Neural crest cell (in vitro differentiated cells): Measurements from ENCODE around the gene FREY1. TPM values are rescaled to one million over a fixed set of nuclear protein-coding genes. Genes with fewer than 3 reads are reported as not detected.

Experiments
- DNase-seq: peaks from one replicate; pipeline ENCODE4 v3.0.0; 2021; ENCODE audit warnings: low read depth, mixed read lengths, low spot score
- H3K27ac Mint-ChIP-seq: one replicate; pipeline ENCODE4 v1.8.0; 2021; ENCODE audit warnings: mild to moderate bottlenecking, mixed read lengths; ENCODE audit not compliant: unreplicated experiment
- H3K27me3 Mint-ChIP-seq: 2 replicates; pipeline ENCODE4 v1.8.0; 2021; ENCODE audit warnings: low read depth, mild to moderate bottlenecking, mixed read lengths
- H3K36me3 Mint-ChIP-seq: 2 replicates; pipeline ENCODE4 v1.8.0; 2021; ENCODE audit warnings: low read depth, mild to moderate bottlenecking, mixed read lengths
- H3K4me1 Mint-ChIP-seq: 2 replicates; pipeline ENCODE4 v1.8.0; 2021; ENCODE audit warnings: mixed read lengths
- H3K4me3 Mint-ChIP-seq: one replicate; pipeline ENCODE4 v1.8.0; 2021; ENCODE audit warnings: mild to moderate bottlenecking, mixed read lengths
- H3K9me3 Mint-ChIP-seq: 2 replicates; pipeline ENCODE4 v1.8.0; 2021; ENCODE audit warnings: mixed read lengths
- CTCF ChIP-seq: fragments of 200-600 bp; sonication (generic); conservative IDR thresholded peaks from 2 replicates; pipeline ENCODE4 v1.5.0; 2021; ENCODE audit warnings: antibody characterized with exemption, mild to moderate bottlenecking
- total RNA-seq: library from RNA; stranded (reverse); gene quantifications from 2 replicates; pipeline ENCODE4 v1.2.1, GENCODE V29; 2021

The FREY1 gene
- total RNA-seq, 1 donor from 2014 or later: 3.3 TPM

GRCh38 chr11:45924927-45925326 is 17.9 kb upstream of the FREY1 start:
- Mint-ChIP-seq H3K27ac (no peak overlapping the region), H3K36me3 (no peaks in the 10 kb centered on the region), H3K9me3 (no peaks in the 10 kb centered on the region), H3K27me3 (peaks cover 56% of the 10 kb centered on the region), H3K4me1 (peaks cover 12% of the 10 kb centered on the region), H3K4me3 (peak overlapping the region; percentile 65)
- DNase-seq: no peak
- TF ChIP-seq CTCF: no peak

- no peak overlapping the region for H3K27ac Mint-ChIP-seq
- no peaks in the 10 kb centered on the region for H3K9me3 Mint-ChIP-seq
- H3K27me3 Mint-ChIP-seq: peaks cover 58% of the 10 kb centered on the region
- peak overlapping the region; percentile 65 for H3K4me3 Mint-ChIP-seq
- H3K4me1 Mint-ChIP-seq: peaks cover 12% of the 10 kb centered on the region
- no peaks in the 10 kb centered on the region for H3K36me3 Mint-ChIP-seq
- no peak for DNase-seq
- no peak for TF ChIP-seq CTCF
Measured at GRCh38 chr11:45924036-45924915, 17.2 kb upstream of the FREY1 start.

- Mint-ChIP-seq H3K36me3 (no peaks in the 10 kb centered on the region), H3K27me3 (peaks cover 64% of the 10 kb centered on the region), H3K4me1 (peaks cover 25% of the 10 kb centered on the region), H3K9me3 (no peaks in the 10 kb centered on the region), H3K27ac (no peak within 1 kb of the TSS), H3K4me3 (peak within 1 kb of the TSS; percentile 80)
- no peak for TF ChIP-seq CTCF
- DNase-seq: no peak
Measured at GRCh38 chr11:45922425-45923082, 15.5 kb upstream of the FREY1 start, which contains the start of gene LARGE2. TSS of gene LARGE2 (plus strand) at chr11:45922656. CDS start at chr11:45922883, 227 bp downstream.

GRCh38 chr11:45921561-45922424 is 14.7 kb upstream of the FREY1 start:
- Mint-ChIP-seq H3K36me3 (no peaks in the 10 kb centered on the region), H3K4me1 (peaks cover 29% of the 10 kb centered on the region), H3K27me3 (peaks cover 58% of the 10 kb centered on the region), H3K9me3 (no peaks in the 10 kb centered on the region), H3K4me3 (peak overlapping the region; percentile 80), H3K27ac (no peak overlapping the region)
- no peak for DNase-seq
- no peak for TF ChIP-seq CTCF
